Measurements from ENCODE around the gene CETP.
"Not testable (repeated sequence)": the region's sequence is repeated elsewhere in the genome, so short reads cannot be mapped to it uniquely, and the experiment has no call there.

The CETP gene

GRCh38 chr16:56934599-56935145, 27.1 kb upstream of the CETP start:
- not testable (repeated sequence) for DNase-seq

DNA sequence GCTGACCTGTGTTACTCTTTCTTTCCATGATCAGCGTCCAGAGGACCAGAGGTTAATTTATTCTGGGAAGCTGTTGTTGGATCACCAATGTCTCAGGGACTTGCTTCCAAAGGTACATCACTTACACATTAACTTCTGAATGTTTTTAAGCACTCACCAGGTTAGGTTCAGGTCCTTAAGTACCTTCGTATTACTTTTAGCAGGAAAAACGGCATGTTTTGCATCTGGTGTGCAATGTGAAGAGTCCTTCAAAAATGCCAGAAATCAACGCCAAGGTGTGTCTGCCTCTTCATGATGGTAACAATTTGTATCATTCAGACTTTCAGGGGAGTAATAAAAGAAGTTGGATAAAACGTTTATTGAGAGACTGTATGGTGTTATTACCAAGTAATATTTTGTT, 26.5 kb upstream of the CETP start:
- no peak for DNase-seq

DNA sequence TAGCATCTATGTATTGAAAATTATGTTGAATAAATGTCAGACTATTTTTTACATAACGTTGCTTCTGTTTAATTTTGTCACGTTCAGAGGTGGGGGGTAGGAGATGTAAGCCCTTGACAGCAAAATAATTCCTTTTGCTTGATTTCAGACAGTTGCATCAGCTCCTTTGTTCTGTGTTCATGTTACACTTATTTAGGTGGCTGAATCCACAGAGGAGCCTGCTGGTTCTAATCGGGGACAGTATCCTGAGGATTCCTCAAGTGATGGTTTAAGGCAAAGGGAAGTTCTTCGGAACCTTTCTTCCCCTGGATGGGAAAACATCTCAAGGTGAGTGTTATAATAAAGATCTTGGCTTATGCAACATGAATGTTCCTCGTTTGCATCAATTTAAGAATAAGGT, 25.3 kb upstream of the CETP start:
- DNase-seq: no peak

- DNase-seq: no peak
Measured at GRCh38 chr16:56936950-56937349, 24.8 kb upstream of the CETP start.

GRCh38 chr16:56938664-56939513, 22.9 kb upstream of the CETP start:
- DNase-seq: no peak

DNA sequence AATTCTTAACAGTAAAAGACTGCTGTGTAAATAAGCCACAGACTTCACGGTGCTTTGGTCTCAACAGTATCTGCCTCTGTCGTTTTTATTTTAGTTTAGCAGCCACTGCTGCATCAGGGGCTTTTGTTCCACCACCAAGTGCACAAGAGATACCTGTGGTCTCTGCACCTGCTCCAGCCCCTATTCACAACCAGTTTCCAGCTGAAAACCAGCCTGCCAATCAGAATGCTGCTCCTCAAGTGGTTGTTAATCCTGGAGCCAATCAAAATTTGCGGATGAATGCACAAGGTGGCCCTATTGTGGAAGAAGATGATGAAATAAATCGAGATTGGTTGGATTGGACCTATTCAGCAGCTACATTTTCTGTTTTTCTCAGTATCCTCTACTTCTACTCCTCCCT, 21.9 kb upstream of the CETP start:
- DNase-seq: no peak

DNA sequence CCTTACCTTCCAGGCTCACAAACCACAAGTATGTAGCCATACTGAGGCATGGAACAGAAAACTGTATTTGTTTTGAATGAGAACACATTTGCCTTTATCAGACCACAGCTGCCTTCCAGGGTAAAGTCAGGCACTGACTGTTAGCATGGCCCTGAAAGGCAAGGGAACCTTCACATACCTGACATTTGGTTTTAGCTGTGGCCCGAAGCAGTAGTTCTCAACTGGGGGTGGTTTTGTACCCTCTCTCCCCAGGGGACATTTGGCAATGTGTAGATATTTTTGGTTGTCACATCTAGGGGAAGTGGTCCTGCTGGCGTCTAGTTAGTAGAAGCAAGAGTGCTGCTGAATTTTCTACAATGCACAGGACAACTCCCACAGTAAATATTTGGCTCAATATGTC, 20.7 kb upstream of the CETP start:
- no peak for DNase-seq

DNA sequence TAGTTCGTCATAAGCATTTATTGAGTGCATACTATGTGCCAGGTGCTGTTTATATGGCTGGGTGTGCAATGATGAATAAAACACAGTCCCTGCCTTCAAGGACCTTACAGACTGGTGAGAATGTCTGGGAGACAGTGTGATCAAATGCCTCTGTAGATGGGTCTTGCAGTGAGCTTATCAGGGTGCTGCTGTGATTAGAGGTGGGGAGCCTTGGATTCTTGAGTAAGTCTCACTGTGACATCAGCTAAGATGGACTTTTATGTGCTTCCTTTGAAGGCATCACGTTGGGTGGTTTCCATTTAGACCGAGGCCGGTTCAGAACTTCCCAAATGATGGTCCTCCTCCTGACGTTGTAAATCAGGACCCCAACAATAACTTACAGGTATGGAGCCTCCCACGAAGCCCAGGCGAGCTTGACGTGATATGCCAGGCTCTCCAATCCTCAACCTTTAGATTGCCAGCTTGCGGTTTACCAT, 19.9 kb upstream of the CETP start:
- DNase-seq: no peak

- no peak for DNase-seq
Measured at GRCh38 chr16:56943761-56944375, 17.9 kb upstream of the CETP start.

GRCh38 chr16:56944954-56945839, 16.6 kb upstream of the CETP start:
- DNase-seq: peak; percentile 41 to 86

- no peak for DNase-seq
Measured at GRCh38 chr16:56945847-56946527, 15.8 kb upstream of the CETP start.

DNA sequence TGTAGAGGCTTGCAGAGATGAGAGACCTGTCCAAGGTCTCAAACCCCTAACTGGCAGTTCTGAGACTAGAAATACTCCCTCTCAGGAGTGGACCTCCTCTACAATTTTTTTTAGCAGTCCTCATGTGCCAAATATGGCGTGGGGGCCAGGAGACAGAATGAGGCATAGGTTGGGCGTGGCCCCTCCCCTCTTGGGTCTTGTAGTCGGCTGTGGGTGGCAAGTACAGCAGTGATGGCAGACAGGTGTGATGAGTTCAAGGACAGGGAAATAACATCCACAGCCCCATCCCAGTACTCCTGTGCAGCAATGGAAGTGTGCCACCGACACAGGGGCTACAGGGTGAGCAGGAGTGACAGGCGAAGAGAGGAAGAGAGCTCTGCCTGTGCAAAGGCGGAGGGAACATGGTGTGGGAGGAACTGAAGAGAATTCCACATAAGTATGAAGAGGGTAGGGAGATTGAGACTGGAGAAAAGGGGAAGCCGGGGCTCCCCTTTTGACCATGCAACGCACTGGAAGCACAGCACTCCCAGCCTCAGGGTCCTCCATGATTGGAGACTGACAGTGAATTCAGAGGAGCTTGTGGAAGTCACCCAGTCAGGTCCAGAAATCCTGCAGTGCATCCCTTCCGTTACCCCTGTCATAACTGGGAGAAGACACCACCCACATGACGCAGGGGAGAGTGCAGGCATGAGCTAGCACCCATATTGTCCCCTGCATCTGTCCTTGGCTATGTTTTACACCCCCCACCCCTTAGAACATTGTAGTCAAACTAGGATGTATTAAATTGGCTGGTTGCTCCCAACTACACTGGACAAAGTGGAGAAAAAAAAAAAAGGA, 14.8 kb upstream of the CETP start:
- no peak for DNase-seq

DNA sequence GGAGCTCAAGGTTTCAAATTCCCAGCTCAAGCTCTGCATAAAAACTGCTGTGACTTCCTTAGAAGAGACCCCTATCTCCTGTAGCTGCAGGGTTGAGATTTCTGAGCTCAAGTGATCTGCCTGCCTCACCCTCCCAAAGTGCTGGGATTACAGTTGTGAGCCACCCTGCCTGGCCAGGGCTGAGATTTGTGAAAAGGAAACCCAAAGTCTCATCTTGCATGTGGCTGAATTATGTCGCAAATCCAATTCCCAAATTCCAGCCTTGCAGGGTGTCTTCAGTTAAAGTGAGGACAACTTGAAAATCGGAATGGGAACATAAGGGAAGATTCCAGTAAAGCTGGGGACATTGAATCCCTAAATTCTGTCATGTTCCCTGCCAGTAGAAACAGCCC, 14.2 kb upstream of the CETP start:
- no peak for DNase-seq

DNA sequence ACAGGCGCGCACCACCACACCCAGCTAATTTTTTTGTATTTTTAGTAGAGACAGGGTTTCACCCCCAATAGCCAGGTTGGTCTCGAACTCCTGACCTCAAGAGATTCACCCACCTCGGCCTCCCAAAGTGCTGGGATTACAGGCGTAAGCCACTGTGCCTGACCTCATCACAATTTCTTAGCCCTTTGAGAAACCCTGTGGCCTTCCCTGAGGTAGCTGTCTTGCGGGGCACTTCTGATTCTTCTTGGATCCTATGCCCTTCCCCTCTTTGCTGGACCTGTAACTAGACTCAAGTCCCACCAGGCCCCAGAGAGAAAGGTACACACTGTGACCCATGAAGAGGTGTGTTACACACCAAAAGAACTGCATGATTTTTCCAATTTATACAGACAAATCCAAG, 13.5 kb upstream of the CETP start:
- no peak for DNase-seq

DNA sequence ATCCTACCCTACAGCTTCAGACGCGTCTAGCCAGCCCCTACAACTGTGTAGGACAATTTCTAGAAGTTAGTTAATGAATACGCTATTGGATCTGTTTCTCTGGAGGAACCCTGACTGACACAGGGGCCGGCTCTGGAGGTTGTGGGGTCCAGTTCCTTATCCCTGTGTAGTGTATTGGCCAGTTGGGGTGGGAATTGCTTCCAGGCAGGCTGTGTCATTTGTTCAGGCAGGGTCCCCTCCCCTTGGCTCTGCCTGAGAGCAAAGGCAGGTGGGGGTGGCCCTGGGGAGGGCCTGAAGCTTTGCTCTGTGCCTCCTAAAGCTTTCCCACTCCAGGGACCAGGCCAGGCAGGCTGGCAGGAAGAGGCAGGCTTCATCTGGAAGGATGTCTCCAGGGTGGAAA, 11.7 kb upstream of the CETP start:
- DNase-seq: no peak

DNA sequence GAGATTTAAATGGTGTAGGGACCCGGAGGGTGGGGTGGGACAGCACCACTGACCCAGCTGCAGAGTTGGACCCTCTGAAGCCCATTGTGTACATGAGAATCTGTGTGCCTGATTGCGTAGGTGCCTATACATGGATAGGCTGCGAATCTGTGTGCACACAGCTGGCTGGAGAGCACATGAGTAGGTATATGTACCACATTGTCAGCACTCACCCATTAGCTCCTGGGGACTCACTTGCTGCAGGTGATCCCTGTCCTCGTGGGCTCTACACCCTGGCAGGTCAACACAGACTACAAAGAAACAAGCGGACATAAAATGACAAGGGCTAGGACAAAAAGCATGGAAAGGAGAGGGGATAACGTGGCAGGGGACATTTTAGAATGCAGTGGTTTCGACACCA, 11.3 kb upstream of the CETP start:
- no peak for DNase-seq

- peak; percentile 40 to 73 for DNase-seq
Measured at GRCh38 chr16:56950881-56951771, 10.6 kb upstream of the CETP start.

DNA sequence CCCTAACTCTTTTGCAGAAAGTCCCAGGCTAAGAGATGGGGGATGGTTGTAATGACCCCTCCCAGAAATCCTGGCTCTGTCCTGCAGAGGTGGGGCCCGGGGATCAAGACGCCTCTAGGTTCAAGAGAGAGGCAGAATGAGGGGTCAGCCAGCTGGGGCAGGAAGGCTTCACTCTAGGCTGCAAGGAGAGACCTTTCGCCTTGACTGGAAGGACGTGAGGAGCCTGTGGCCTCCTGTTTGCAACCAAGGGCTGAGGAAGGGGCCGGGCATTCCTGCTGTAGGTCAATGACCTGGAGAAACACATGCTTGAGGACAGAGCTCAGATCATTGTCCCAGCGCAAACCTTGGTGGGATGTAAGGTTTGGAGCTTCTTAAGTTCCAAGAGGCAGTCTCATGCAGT, 8.7 kb upstream of the CETP start:
- DNase-seq: no peak

DNA sequence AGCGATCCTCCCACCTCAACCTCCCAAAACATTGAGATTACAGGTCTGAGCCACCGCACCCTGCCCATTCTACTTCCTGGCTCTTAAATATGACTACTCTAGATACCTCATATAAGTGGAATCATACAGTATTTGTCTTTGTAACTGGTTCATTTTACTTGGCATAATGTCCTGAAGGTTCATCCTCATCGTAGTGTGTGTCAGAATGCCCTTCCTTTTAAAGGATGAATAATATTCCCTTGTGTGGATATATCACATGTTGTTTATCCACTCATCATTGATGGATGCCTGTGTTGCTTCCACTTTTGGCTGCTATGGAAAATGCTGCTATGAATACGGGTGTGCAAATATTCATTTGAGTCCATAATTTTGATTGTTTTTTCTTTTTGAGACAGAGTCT, 5.7 kb upstream of the CETP start:
- DNase-seq: no peak

DNA sequence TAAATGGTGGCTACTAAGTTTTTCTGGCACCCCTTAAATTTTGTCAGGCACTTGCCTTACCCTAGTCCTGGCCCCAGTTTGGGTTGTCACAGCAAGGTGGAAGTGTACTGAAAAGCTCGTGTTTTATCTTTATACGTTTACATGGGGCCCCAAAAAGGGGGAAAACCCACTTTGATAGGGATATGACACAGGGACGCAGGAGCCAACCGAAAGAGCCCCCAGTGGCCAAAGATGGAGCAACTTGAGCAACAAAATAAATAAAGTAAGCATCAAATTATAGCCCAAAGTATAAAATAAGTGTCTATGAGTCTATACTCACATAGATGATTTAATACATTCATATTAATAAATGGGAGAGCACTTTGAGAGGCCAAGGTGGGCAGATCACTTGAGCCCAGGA, 5.0 kb upstream of the CETP start:
- DNase-seq: no peak

All from NCI-H524 (cell line).